ENCODE results near the gene CRYBG1. TPM values are rescaled to one million over a fixed set of nuclear protein-coding genes. Genes with fewer than 3 reads are reported as not detected.

The CRYBG1 gene
- total RNA-seq, 2 donors from 2014 or later = 37.4 to 50.7 TPM

GRCh38 chr6:106490030-106490429 is 129.5 kb downstream of the CRYBG1 start:
- H3K9me3 Mint-ChIP-seq = peaks cover 0 to 3% of the 10 kb centered on the region in 2 donors
- peaks cover 8% of the 10 kb centered on the region for H3K27me3 Mint-ChIP-seq (ENCODE audit: low read depth)
- DNase-seq (no peak), ATAC-seq (replicated peaks in 1 of 2) (no peak)
- peaks cover 6% of the 10 kb centered on the region for H3K4me1 Mint-ChIP-seq (ENCODE audit: low read depth)
- H3K4me3 Mint-ChIP-seq = no peak overlapping the region
- H3K36me3 Mint-ChIP-seq (ENCODE audit: insufficient read depth in 2 of 2) = no peaks in the 10 kb centered on the region
- H3K27ac Mint-ChIP-seq = no peak overlapping the region

- H3K4me3 Mint-ChIP-seq = no peak overlapping the region
- peaks cover 6% of the 10 kb centered on the region for H3K4me1 Mint-ChIP-seq (ENCODE audit: low read depth)
- H3K27ac Mint-ChIP-seq = no peak overlapping the region
- peaks cover 0 to 3% of the 10 kb centered on the region in 2 donors for H3K9me3 Mint-ChIP-seq
- DNase-seq (no peak), ATAC-seq (replicated peaks in 1 of 2) (no peak)
- peaks cover 10% of the 10 kb centered on the region for H3K27me3 Mint-ChIP-seq (ENCODE audit: low read depth)
- H3K36me3 Mint-ChIP-seq (ENCODE audit: insufficient read depth in 2 of 2) = no peaks in the 10 kb centered on the region
These were observed 129.9 kb downstream of the CRYBG1 start for GRCh38 chr6:106490436-106490835.

GRCh38 chr6:106490974-106491373 is 130.5 kb downstream of the CRYBG1 start:
- ATAC-seq (replicated peaks in 1 of 2) (no peak), DNase-seq (no peak)
- Mint-ChIP-seq H3K27ac (no peak overlapping the region), H3K36me3 (ENCODE audit: insufficient read depth in 2 of 2) (no peaks in the 10 kb centered on the region), H3K9me3 (peaks cover 0 to 3% of the 10 kb centered on the region in 2 donors), H3K27me3 (ENCODE audit: low read depth) (peaks cover 10% of the 10 kb centered on the region), H3K4me1 (ENCODE audit: low read depth) (peaks cover 6% of the 10 kb centered on the region), H3K4me3 (no peak overlapping the region)

- H3K4me1 Mint-ChIP-seq (ENCODE audit: low read depth) = peaks cover 6% of the 10 kb centered on the region
- no peak overlapping the region for H3K27ac Mint-ChIP-seq
- H3K4me3 Mint-ChIP-seq = no peak overlapping the region
- DNase-seq (no peak), ATAC-seq (replicated peaks in 1 of 2) (no peak)
- no peaks in the 10 kb centered on the region for H3K36me3 Mint-ChIP-seq (ENCODE audit: insufficient read depth in 2 of 2)
- no peaks in the 10 kb centered on the region for H3K9me3 Mint-ChIP-seq
- H3K27me3 Mint-ChIP-seq (ENCODE audit: low read depth) = peaks cover 10% of the 10 kb centered on the region
These were observed 134.5 kb downstream of the CRYBG1 start for GRCh38 chr6:106495014-106495413.

- Mint-ChIP-seq H3K27ac (no peak overlapping the region), H3K4me3 (no peak overlapping the region), H3K36me3 (ENCODE audit: insufficient read depth in 2 of 2) (no peaks in the 10 kb centered on the region), H3K9me3 (no peaks in the 10 kb centered on the region), H3K4me1 (ENCODE audit: low read depth) (peaks cover 6% of the 10 kb centered on the region), H3K27me3 (ENCODE audit: low read depth) (peaks cover 13% of the 10 kb centered on the region)
- DNase-seq = no peak
- no peak for ATAC-seq (replicated peaks in 1 of 2)
These were observed 136.3 kb downstream of the CRYBG1 start for GRCh38 chr6:106496823-106497222.

- Mint-ChIP-seq H3K4me3 (no peak overlapping the region), H3K27ac (no peak overlapping the region), H3K27me3 (ENCODE audit: low read depth) (peaks cover 8% of the 10 kb centered on the region), H3K9me3 (no peaks in the 10 kb centered on the region), H3K36me3 (ENCODE audit: insufficient read depth in 2 of 2) (no peaks in the 10 kb centered on the region), H3K4me1 (ENCODE audit: low read depth) (no peaks in the 10 kb centered on the region)
- ATAC-seq (replicated peaks in 1 of 2) (no peak), DNase-seq (no peak)
These were observed 141.4 kb downstream of the CRYBG1 start for GRCh38 chr6:106501960-106502371.

GRCh38 chr6:106502559-106502958 is 142.0 kb downstream of the CRYBG1 start:
- H3K4me1 Mint-ChIP-seq (ENCODE audit: low read depth) = no peaks in the 10 kb centered on the region
- no peak for ATAC-seq (replicated peaks in 1 of 2)
- H3K27me3 Mint-ChIP-seq (ENCODE audit: low read depth) = peaks cover 8% of the 10 kb centered on the region
- no peak overlapping the region for H3K4me3 Mint-ChIP-seq
- H3K9me3 Mint-ChIP-seq = no peaks in the 10 kb centered on the region
- no peaks in the 10 kb centered on the region for H3K36me3 Mint-ChIP-seq (ENCODE audit: insufficient read depth in 2 of 2)
- no peak for DNase-seq
- no peak overlapping the region for H3K27ac Mint-ChIP-seq

- ATAC-seq (replicated peaks in 1 of 2) (no peak), DNase-seq (no peak)
- Mint-ChIP-seq H3K36me3 (ENCODE audit: insufficient read depth in 2 of 2) (peaks cover 0 to 2% of the 10 kb centered on the region in 2 donors), H3K4me3 (peak overlapping the region in 1 of 2 donors; percentile 14), H3K9me3 (no peaks in the 10 kb centered on the region), H3K27me3 (ENCODE audit: low read depth) (peaks cover 14% of the 10 kb centered on the region), H3K4me1 (ENCODE audit: low read depth) (peaks cover 24% of the 10 kb centered on the region), H3K27ac (no peak overlapping the region)
These were observed 147.8 kb downstream of the CRYBG1 start for GRCh38 chr6:106508277-106508676.

- Mint-ChIP-seq H3K4me1 (ENCODE audit: low read depth) (peaks cover 30% of the 10 kb centered on the region), H3K27me3 (ENCODE audit: low read depth) (peaks cover 14% of the 10 kb centered on the region), H3K36me3 (ENCODE audit: insufficient read depth in 2 of 2) (peaks cover 0 to 2% of the 10 kb centered on the region in 2 donors), H3K27ac (no peak overlapping the region), H3K9me3 (no peaks in the 10 kb centered on the region), H3K4me3 (peak overlapping the region in 1 of 2 donors; percentile 14)
- no peak for ATAC-seq (replicated peaks in 1 of 2)
- no peak for DNase-seq
These were observed 148.3 kb downstream of the CRYBG1 start for GRCh38 chr6:106508834-106509233.

- H3K27ac Mint-ChIP-seq = no peak overlapping the region
- H3K27me3 Mint-ChIP-seq (ENCODE audit: low read depth) = peaks cover 14% of the 10 kb centered on the region
- no peaks in the 10 kb centered on the region for H3K9me3 Mint-ChIP-seq
- H3K36me3 Mint-ChIP-seq (ENCODE audit: insufficient read depth in 2 of 2) = peaks cover 0 to 2% of the 10 kb centered on the region in 2 donors
- peaks cover 37% of the 10 kb centered on the region for H3K4me1 Mint-ChIP-seq (ENCODE audit: low read depth)
- DNase-seq = peak; percentile 35 to 38
- peak in 1 of 2 donors; percentile 22 for ATAC-seq (replicated peaks in 1 of 2)
- H3K4me3 Mint-ChIP-seq = peak overlapping the region; percentile 93 to 94
These were observed 149.0 kb downstream of the CRYBG1 start for GRCh38 chr6:106509420-106510089.

- Mint-ChIP-seq H3K4me3 (peak overlapping the region; percentile 93 to 94), H3K27me3 (ENCODE audit: low read depth) (peaks cover 14% of the 10 kb centered on the region), H3K4me1 (ENCODE audit: low read depth) (peaks cover 45% of the 10 kb centered on the region), H3K9me3 (no peaks in the 10 kb centered on the region), H3K36me3 (ENCODE audit: insufficient read depth in 2 of 2) (peaks cover 0 to 2% of the 10 kb centered on the region in 2 donors), H3K27ac (peak overlapping the region; percentile 45)
- DNase-seq (peak; percentile 74 to 82), ATAC-seq (replicated peaks in 1 of 2) (peak; percentile 50 to 58)
These were observed 149.8 kb downstream of the CRYBG1 start for GRCh38 chr6:106510090-106510970.

- Mint-ChIP-seq H3K4me1 (ENCODE audit: low read depth) (peaks cover 55% of the 10 kb centered on the region), H3K27ac (peak overlapping the region; percentile 45), H3K9me3 (no peaks in the 10 kb centered on the region), H3K36me3 (ENCODE audit: insufficient read depth in 2 of 2) (peaks cover 0 to 2% of the 10 kb centered on the region in 2 donors), H3K27me3 (ENCODE audit: low read depth) (peaks cover 14% of the 10 kb centered on the region), H3K4me3 (peak overlapping the region; percentile 93 to 94)
- DNase-seq = peak; percentile 55
- ATAC-seq (replicated peaks in 1 of 2) = peak; percentile 18 to 22
These were observed 151.0 kb downstream of the CRYBG1 start for GRCh38 chr6:106511288-106512047.

Data from activated T-cell treated with anti-CD3 and anti-CD28 coated beads, Interleukin-2, amount 50 U/mL, for 72 hours (primary cell).